ENCODE measurements around the gene ADAMTS10. TPM values are rescaled to one million over a fixed set of nuclear protein-coding genes. Genes with fewer than 3 reads are reported as not detected.

ADAMTS10 gene
- 1 to 10 TPM; 2.0 to 8.8 (median 3.6) TPM for total RNA-seq

- peak within 1 kb of the TSS; percentile 29 to 73 (median 50) for H3K4me3 ChIP-seq
- DNase-seq: no peak
- peaks cover 0 to 3% (median 0%) of the 10 kb centered on the region in 3 donors for H3K36me3 ChIP-seq
- H3K27ac ChIP-seq: peak within 1 kb of the TSS; percentile 43 to 86 (median 81)
- intact Hi-C loops (cut with DNase I): no loop called here
- peaks cover 0 to 25% (median 0%) of the 10 kb centered on the region in 4 donors for H3K27me3 ChIP-seq
- peaks cover 0 to under 1% (median 0%) of the 10 kb centered on the region in 3 donors for H3K9me3 ChIP-seq
- 8 to 10% methylated on average over 2 to 7 of the region's 74 CpGs for WGBS, 2 donors
- peaks cover 17 to 56% (median 19%) of the 10 kb centered on the region in 3 donors for H3K4me1 ChIP-seq
- TF ChIP-seq POLR2A (IDR thresholded peaks at IDR 0.05): peak in 1 of 4 donors; percentile 13
- TF ChIP-seq CTCF (IDR thresholded peaks at IDR 0.05): no peak
Observed at GRCh38 chr19:8610041-8610935, at the start of gene ADAMTS10. ADAMTS10 (minus strand) TSS chr19:8610715; CDS start chr19:8605710, 5,005 bp downstream.

DNA sequence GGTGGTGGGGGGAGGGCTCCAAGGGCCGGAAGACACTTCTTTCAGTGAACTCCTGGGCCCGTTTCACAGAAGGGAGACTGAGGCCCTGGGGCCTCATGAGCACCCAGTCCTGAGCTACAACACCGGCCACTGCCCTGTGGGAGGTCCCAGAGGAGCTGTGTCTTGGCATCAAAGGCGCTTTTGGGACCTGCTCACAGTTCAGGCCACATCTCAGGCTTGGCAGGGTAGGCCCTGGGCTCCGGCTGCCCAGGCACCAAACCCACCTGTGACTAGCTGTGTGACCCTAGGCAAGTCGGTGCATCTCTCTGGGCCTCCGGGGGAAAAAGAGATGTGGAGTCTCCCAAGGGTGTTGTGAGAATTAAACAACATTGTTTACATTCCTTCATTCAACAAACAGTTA lies 49.4 kb upstream of the ADAMTS10 start:
- peaks cover 0 to 2% (median 0%) of the 10 kb centered on the region in 3 donors for H3K4me1 ChIP-seq
- TF ChIP-seq CTCF (IDR thresholded peaks at IDR 0.05): no peak
- TF ChIP-seq POLR2A (IDR thresholded peaks at IDR 0.05): no peak
- H3K36me3 ChIP-seq: no peaks in the 10 kb centered on the region
- peaks cover 0 to 72% (median 0%) of the 10 kb centered on the region in 4 donors for H3K27me3 ChIP-seq
- intact Hi-C loops (cut with DNase I): no loop called here
- H3K27ac ChIP-seq: no peak overlapping the region
- 61 to 66% methylated on average over 2 to 3 of the region's 7 CpGs for WGBS, 2 donors
- no peak for DNase-seq
- no peaks in the 10 kb centered on the region for H3K9me3 ChIP-seq
- H3K4me3 ChIP-seq: no peak overlapping the region

GRCh38 chr19:8657869-8658268 lies 47.4 kb upstream of the ADAMTS10 start:
- 55 to 59% methylated on average over 2 to 5 of the region's 5 CpGs for WGBS, 2 donors
- DNase-seq: no peak
- Histone ChIP-seq H3K9me3 (no peaks in the 10 kb centered on the region), H3K36me3 (no peaks in the 10 kb centered on the region), H3K4me3 (no peak overlapping the region), H3K27ac (no peak overlapping the region), H3K4me1 (peaks cover 0 to 6% (median 0%) of the 10 kb centered on the region in 3 donors), H3K27me3 (peaks cover 0 to 52% (median 0%) of the 10 kb centered on the region in 4 donors)
- TF ChIP-seq POLR2A (IDR thresholded peaks at IDR 0.05) (no peak), CTCF (IDR thresholded peaks at IDR 0.05) (no peak)
- intact Hi-C loops (cut with DNase I): no loop called here

GRCh38 chr19:8655340-8655709 lies 44.8 kb upstream of the ADAMTS10 start:
- Histone ChIP-seq H3K4me1 (peaks cover 0 to 6% (median 0%) of the 10 kb centered on the region in 3 donors), H3K4me3 (no peak overlapping the region), H3K27ac (no peak overlapping the region), H3K9me3 (no peaks in the 10 kb centered on the region), H3K27me3 (peaks cover 0 to 47% (median 0%) of the 10 kb centered on the region in 4 donors), H3K36me3 (no peaks in the 10 kb centered on the region)
- intact Hi-C loops (cut with DNase I): loop anchor here (2.0 kb wide), 1 partner anchor 425 kb away; no protein-coding TSS in a partner anchor
- no peak for TF ChIP-seq POLR2A (IDR thresholded peaks at IDR 0.05)
- no peak for TF ChIP-seq CTCF (IDR thresholded peaks at IDR 0.05)
- no peak for DNase-seq
- 65 to 84% methylated on average over 7 to 12 of the region's 12 CpGs for WGBS, 2 donors

Data from esophagus squamous epithelium (tissue), 5 donors.